Keratinocyte (primary cell): ENCODE results near the gene ELAVL1.

Experiments used
- EZH2 ChIP-seq: IDR thresholded peaks from one replicate; pipeline ENCODE4 v1.6.1; 2012; ENCODE audit warnings: inconsistent platforms, mild to moderate bottlenecking, low read length, moderate library complexity
- TF ChIP-seq, protein P1 (sequence below), 3 experiments: IDR thresholded peaks in 1 of 3; conservative IDR thresholded peaks in 1 of 3; optimal IDR thresholded peaks in 1 of 3; 2 replicates in 2 of 3; 3 replicates in 1 of 3; pipeline versions ENCODE3 to v1.5.1; 2011; ENCODE audit warnings: low read length in 3 of 3, mild to moderate bottlenecking in 3 of 3, moderate library complexity in 2 of 3, control low read depth in 1 of 3, inconsistent platforms in 1 of 3; ENCODE audit not compliant: insufficient read depth in 2 of 3; ENCODE audit errors: extremely low read depth in 1 of 3

DNA sequence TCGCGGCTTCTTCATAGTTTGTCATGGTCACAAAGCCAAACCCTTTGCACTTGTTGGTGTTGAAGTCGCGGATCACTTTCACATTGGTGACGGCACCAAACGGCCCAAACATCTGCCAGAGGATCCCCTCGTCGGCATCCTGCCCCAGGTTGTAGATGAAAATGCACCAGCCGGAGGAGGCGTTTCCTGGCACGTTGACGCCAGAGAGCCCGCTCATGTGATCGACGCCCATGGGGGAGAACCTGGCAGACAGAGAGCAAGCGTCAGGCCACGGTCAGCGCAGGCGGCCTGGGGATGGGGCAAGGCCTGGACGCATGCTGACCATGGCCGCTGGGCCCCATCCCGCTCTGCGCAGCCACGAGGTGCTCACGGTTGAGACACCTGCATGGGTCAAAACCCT, 41.9 kb downstream of the ELAVL1 start:
- TF ChIP-seq, protein P1, sequence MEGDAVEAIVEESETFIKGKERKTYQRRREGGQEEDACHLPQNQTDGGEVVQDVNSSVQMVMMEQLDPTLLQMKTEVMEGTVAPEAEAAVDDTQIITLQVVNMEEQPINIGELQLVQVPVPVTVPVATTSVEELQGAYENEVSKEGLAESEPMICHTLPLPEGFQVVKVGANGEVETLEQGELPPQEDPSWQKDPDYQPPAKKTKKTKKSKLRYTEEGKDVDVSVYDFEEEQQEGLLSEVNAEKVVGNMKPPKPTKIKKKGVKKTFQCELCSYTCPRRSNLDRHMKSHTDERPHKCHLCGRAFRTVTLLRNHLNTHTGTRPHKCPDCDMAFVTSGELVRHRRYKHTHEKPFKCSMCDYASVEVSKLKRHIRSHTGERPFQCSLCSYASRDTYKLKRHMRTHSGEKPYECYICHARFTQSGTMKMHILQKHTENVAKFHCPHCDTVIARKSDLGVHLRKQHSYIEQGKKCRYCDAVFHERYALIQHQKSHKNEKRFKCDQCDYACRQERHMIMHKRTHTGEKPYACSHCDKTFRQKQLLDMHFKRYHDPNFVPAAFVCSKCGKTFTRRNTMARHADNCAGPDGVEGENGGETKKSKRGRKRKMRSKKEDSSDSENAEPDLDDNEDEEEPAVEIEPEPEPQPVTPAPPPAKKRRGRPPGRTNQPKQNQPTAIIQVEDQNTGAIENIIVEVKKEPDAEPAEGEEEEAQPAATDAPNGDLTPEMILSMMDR (optimal IDR thresholded peaks at IDR 0.05 in 1 of 3, IDR thresholded peaks at IDR 0.05 in 1 of 3, conservative IDR thresholded peaks at IDR 0.05 in 1 of 3; ENCODE audit: extremely low read depth in 1 of 3, insufficient read depth in 2 of 3, low read length in 3 of 3): no peak
- no peak for TF ChIP-seq EZH2
